Esophagus squamous epithelium (tissue), 4 donors: ENCODE results near the gene CCDC201.
"Not testable (repeated sequence)": the region's sequence is repeated elsewhere in the genome, so short reads cannot be mapped to it uniquely, and the experiment has no call there.

ENCODE experiments used
- CTCF ChIP-seq, 6 experiments: fragments of 450-650 bp in 4 of 6; fragments of 200-600 bp in 2 of 6; sonication (generic) in 2 of 6; IDR thresholded peaks; one replicate each; pipeline ENCODE4 v1.5.1; 2016 to 2019; ENCODE audit warnings: antibody characterized with exemption in 6 of 6, mild to moderate bottlenecking in 4 of 6, moderate library complexity in 4 of 6
- POLR2A ChIP-seq, 4 donors: fragments of 450-650 bp; IDR thresholded peaks; one replicate each; pipeline ENCODE4 v1.6.1; 2017; ENCODE audit warnings: antibody characterized with exemption in 4 of 4, mild to moderate bottlenecking in 4 of 4, moderate library complexity in 3 of 4

GRCh38 chr7:45832433-45833177 is 40.3 kb downstream of the CCDC201 start:
- TF ChIP-seq CTCF, POLR2A (IDR thresholded peaks at IDR 0.05): not testable (repeated sequence)
